Measurements from ENCODE around the gene SLC30A2.

Gene SLC30A2

DNA sequence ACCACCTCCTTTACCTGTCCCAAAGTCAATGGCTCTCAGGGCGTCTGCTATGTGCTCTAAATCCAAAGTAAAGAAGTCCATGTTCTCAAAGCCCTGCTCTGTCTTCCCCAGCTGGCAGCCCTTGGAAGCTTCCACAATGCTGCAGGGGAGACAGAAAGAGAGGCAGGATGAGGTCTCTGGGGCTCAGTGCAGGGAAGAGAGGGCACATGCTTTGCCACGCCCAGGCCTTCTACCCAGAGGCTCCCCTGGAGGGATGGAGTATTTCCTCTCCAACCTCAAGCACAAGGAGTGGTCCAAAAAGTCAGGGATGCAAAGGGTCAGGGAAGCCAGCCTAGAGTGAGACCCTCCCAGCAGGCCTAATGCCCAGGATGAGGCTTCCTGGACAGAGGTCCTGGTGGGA is 11.3 kb upstream of the SLC30A2 start:
- no peak for TF ChIP-seq CTCF (conservative IDR thresholded peaks at IDR 0.05)
- no peak overlapping the region for H3K27ac ChIP-seq

DNA sequence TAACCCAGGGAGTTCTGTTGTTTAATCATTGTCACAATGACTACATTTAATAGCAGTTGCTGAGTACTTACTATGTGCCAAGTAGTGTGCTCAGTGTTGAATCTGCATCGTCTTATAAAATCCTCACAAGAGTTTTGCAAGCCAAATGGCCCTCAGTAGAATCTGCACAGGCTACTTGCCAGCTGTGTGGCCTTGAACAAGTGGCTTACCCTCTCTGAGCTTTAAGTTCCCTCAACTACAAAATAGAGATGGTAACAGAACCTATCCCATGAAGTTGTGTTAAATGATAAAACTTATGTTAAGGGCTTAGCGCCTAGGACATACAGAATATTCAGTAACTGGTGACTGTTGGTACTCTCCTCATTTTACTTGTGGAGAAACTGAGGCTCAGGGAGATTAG is 9.1 kb upstream of the SLC30A2 start:
- no peak for TF ChIP-seq CTCF (conservative IDR thresholded peaks at IDR 0.05)
- H3K27ac ChIP-seq, result no peak overlapping the region

DNA sequence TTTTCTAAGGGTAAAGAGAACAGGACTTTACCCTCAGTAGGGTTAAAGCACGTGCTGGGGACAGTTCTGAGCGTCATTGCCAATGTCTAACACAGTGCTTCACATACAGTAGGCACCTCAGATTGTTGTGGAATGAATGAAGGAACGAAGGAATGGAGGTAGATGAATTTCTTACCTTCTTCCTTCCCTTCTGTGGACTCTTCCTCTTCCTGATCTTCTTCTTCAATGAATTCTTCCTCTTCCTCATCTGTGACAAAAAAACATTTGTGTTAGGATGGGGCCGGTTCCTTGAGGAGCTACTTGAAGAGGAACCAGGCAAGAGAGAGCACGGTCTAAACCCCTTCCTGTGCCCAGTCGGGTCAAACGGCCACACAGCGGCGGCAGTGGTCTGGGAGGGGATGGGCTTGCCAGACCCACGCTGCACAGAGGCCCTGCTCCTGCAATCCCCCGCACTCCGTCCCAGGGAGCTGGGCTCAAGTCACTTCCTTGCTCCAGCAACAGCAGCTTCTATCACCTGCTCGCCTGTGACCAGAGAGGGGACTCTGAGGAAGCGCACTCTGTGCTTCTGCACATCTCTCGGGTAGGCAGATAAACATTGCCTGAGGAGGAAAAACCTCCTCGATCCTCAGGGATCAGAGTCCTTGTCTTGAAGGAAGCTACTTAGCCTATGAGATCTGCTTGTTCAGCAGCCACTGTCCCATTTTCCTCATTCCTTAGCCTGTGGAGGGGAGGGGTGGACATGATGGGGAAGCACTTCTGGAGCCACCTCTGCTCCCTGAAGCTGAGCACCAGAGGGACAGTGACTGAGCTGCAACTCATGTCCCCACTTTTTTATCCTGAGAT is 8.0 kb upstream of the SLC30A2 start:
- TF ChIP-seq CTCF (conservative IDR thresholded peaks at IDR 0.05), result no peak

GRCh38 chr1:26050248-26050640 is 4.3 kb upstream of the SLC30A2 start:
- no peak for TF ChIP-seq CTCF (conservative IDR thresholded peaks at IDR 0.05)
- no peak overlapping the region for H3K27ac ChIP-seq

More for the DNA sequence above, 8.0 kb upstream of the SLC30A2 start:
- no peak overlapping the region for H3K27ac ChIP-seq

DNA sequence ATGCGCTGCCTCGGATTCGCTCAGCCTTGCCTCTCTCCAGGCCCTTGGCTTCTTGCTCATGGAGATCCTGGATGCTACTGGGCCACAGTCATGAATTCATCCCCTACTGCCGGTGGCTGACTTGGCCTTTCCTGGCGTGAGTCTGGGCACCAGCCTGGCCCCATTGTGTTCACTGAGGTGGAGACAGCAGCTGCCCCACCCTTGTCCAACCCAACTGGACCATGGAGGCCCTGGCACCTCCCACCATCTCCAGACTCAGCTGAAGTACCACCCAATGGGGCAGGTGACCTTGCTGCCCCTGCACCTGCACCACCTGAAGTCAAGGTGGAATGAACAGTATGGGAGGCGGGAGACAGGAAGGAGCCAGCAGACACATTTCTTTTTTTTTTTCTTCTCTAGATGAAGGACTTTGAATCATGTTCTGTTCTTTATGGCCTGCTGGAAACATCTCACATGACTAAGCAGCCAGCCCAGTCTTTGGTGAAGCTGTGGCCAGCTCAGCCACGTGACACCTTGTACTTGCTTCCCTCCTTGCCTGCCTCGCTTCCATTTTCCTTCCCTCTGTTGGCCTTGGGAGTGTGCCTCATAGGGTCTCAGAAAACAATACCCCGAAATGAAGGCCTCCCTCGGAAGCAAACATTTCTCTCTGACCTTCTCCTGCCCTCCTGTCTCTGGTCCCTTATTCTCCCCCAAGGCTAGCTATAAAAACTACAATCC is 3.8 kb upstream of the SLC30A2 start:
- TF ChIP-seq CTCF (conservative IDR thresholded peaks at IDR 0.05), result no peak
- no peak overlapping the region for H3K27ac ChIP-seq

- TF ChIP-seq CTCF (conservative IDR thresholded peaks at IDR 0.05), result no peak
Measured at GRCh38 chr1:26047278-26047874, 1.5 kb upstream of the SLC30A2 start.

More at GRCh38 chr1:26047278-26047874, 1.5 kb upstream of the SLC30A2 start:
- H3K27ac ChIP-seq, result no peak overlapping the region

Data from VCaP (cell line).